ENCODE data around the gene ELP6. TPM values are rescaled to one million over a fixed set of nuclear protein-coding genes. Genes with fewer than 3 reads are reported as not detected.
A peak's percentile ranks its signal among the peaks of the same experiment; 100 is the strongest.
"Not testable (repeated sequence)": the region's sequence is repeated elsewhere in the genome, so short reads cannot be mapped to it uniquely, and the experiment has no call there.

Gene ELP6
- total RNA-seq, 1 donor, result 48.2 TPM

DNA sequence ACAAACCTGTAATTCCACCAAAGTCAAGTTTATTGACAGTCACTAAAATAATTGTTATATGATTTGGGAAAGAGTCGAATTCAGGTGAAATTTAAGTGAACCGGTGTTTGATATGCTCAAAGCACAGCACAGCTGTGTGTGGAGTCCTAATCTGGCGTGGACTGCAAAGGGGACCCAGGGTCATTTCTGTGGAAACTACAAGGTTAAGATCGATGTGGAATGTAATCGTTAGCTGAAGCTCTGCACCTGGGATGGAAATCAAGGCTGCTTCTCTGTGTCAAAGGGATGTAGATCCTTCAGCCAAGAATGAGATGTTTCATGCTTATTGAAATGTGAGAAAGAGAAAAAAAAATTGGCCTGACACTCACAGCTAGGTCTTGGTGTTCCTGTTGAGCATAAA, 1.6 kb upstream of the ELP6 start:
- DNase-seq (ENCODE audit: low read depth in 2 of 3, low spot score in 2 of 3), result no peak

DNA sequence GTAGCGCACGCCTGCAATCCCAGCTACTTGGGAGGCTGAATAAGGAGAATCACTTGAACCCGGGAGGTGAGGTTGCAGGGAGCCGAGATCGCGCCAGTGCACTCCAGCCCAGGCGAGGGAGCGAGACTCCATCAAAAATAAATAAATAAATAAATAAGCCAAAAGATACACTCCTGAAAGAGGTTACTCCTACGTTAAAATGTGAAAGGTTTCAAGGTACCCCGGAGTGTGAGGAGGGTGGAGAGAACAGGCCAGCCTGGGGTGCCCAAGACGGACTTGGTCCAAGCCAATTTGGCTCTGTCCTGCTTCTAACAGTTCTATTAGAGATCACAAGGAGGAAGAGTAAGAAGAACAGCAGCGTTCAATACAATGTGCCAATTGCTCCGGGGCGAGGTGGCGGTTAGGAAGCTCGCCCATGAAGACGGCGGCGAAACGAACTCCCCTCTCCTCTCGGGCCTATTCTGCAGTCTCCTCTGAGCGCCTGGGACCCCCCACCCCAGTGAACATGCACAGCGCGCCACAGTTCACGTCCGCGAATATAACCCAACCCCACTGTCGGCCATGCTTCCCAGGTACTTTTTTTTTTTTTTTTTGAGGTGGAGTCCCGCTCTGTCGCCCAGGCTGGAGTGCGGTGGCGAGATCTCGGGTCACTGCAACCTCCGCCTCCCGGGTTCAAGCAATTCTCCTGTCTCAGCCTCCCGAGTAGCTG, 942 bp downstream of the ELP6 start:
- DNase-seq (ENCODE audit: low read depth in 2 of 3, low spot score in 2 of 3), result peak; percentile 6 to 42 (median 33)

DNA sequence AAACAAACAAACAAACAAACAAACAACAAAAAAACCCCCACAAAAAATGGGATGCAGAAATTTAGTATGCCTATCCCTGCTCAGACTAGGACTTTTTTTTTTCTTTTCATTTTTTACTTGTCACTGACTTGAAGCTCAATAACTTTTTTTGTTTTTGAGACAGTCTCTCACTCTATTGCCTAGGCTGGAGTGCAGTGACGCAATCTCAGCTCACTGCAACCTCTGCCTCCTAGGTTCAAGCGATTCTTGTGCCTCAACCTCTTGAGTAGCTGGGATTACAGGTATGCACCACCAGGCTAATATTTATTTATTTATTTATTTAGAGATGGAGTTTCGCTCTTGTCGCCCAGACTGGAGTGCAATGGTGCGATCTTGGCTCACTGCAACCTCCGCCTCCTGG, 8.2 kb downstream of the ELP6 start:
- not testable (repeated sequence) for DNase-seq (ENCODE audit: low read depth in 2 of 3, low spot score in 2 of 3)

DNA sequence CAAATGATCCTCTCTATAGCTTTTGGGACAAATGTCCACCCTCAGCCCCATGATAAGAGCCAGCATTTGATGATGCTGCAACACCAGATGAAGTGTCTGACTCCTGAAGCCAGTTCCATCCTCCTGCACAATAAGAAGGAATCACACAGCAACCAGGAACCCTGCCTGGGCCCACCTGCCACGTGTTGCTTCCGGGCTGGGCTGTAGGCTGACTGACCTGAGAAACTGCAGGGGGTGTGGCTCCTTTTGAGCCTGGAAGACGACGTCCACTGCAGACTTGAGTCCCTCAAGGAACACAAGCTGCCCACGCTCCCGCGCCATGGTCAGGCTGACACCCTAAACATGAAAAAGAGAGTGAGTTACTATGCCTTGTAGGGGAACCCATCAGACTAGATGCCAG, 9.4 kb downstream of the ELP6 start:
- no peak for DNase-seq (ENCODE audit: low read depth in 2 of 3, low spot score in 2 of 3)

DNA sequence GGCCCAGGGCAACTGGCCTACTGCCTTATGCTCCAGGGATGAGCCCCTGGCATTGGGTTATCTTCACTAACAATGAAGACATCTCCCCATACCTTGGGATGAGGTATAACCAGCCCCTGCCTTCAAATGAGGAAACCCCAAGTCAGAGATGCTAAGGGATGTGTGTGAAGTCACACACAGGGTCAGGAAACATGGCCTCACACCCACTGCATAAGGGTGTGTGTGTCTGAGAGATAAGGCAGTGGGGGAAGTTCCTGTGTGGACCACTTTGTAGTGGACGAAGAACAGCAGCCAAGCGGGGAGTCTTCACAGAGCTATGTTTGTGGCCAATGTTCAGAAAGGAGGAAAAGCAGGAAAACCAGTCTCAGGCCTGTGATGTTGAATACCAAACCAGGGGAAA, 10.5 kb downstream of the ELP6 start:
- peak in 2 of 3 donors; percentile 40 to 70 for DNase-seq (ENCODE audit: low read depth in 2 of 3, low spot score in 2 of 3)

DNA sequence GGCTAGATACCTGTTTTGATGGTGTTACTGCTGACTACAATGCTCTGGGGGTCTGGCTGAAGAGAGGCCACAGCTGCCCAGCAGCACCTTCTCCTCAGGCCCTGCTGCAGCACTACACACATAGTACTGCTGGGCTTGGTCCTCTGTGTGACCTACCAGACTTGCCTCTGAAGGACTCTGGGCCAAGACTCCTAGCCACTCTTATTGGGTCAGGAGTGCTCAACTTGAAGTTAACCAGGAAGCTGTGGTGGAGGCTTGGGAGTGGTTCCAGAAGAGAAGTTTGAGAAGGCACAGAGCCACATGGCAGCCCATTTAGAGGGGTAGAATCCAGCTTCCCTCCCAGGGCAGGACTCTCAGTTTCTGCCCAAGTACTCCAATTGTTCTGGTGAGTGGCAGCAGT, 16.6 kb downstream of the ELP6 start:
- no peak for DNase-seq (ENCODE audit: low read depth in 2 of 3, low spot score in 2 of 3)

DNA sequence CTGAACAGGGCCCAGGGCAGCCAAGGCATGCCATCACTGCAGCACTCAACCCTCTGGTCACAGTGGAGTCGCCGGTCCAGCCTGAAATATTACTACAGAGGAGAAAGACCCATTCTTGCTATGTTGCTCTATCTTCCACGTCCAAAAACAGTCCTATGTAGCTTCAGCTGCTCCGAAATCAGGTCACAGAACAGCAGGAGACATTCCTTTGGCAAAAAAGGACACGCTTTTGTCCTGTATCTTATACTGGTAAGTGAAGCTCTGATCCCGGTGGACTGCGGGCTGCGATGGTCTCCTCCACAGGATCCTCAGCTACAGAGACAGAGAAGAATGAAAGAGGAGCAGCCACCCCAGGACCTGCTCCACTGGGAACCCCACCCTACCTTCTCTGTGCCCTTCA, 17.6 kb downstream of the ELP6 start:
- DNase-seq (ENCODE audit: low read depth in 2 of 3, low spot score in 2 of 3), result no peak

DNA sequence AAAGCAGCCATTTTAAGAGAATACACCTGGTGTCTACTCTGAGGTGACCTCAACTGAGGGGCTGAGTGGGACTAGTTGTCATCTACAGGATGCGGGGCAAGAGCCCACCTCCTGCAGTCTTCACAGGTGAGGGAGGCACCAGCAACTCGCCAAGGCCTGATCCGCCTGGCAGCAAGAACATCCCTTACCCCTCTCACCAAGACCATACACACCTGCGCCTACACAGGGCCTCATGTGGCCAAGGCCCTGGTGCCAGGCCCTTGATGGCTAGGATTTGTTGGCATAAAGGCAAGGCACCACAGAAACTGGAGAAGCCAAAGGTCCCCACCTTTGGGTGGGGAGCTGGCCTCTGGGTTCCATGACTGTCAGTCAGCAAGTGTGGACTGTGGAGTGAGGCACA, 18.4 kb downstream of the ELP6 start:
- no peak for DNase-seq (ENCODE audit: low read depth in 2 of 3, low spot score in 2 of 3)

DNA sequence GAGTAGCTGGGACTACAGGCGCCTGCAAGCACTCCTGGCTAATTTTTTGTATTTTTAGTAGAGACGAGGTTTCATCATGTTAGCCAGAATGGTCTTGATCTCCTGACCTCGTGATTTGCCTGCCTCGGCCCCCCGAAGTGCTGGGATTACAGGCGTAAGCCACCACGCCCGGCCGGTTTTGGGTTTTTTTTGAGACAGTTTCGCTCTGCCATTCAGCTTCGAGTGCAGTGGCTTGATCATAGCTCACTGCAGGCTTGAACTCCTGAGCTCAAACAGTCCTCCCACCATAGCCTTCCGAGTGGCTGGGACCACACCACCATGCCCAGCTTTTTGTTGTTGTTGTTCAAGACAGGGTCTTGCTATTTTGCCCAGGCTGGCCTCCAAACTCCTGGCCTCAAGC, 21.7 kb downstream of the ELP6 start:
- no peak for DNase-seq (ENCODE audit: low read depth in 2 of 3, low spot score in 2 of 3)

DNA sequence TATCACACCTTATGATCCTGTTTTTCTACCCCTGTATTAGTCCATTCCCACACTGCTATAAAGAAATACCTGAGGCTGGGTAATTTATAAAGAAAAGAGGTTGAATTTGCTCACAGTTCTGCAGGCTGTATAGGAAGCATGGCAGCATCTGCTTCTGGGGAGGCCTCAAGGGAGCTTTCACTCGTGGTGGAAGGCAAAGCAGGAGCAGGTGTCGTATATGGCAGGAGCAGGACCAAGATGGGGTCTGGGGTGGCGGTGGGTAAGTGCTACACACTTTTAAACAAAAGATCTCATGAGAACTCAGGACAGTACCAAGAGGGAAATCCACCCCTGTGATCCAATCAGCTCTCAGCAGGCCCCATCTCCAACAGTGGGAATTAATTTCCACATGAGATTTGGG, 22.3 kb downstream of the ELP6 start:
- DNase-seq (ENCODE audit: low read depth in 2 of 3, low spot score in 2 of 3), result no peak

DNA sequence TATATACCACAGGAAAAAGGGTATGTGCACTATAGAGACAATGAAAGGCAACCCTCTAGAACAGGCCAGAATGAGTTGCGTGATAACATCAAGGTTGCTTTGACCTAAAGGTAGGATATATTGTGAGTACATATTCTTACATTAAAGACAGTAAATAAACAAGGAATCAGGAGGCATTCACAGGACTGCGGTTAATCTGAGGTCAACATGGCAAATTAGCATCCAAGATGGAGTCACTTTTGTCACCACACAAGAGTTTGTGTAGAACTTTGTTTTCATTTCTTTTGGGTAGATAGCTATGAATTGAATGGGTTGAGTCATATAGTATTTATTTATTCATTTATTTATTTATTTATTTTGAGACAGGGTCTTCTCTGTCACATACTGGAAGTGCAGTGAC, 26.2 kb downstream of the ELP6 start:
- no peak for DNase-seq (ENCODE audit: low read depth in 2 of 3, low spot score in 2 of 3)

DNA sequence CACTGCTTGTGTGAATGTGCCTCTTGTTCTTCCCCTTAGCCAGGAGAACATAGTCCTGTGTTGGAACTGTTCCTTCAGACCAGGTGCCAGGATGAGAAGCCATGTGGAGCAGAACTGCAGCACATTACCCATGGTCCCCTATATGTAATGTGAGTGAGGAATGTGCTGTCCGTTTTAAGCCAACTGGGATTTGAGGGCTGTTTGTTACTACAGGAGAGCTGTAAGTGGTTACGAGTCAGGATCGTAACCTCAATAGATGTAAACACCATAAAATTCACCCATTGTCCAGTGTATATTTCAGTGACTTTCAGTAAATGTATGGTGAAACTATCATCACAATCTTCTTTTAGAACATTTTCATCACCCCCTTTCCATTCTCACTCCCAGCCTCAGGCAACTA, 27.7 kb downstream of the ELP6 start:
- DNase-seq (ENCODE audit: low read depth in 2 of 3, low spot score in 2 of 3), result no peak

DNA sequence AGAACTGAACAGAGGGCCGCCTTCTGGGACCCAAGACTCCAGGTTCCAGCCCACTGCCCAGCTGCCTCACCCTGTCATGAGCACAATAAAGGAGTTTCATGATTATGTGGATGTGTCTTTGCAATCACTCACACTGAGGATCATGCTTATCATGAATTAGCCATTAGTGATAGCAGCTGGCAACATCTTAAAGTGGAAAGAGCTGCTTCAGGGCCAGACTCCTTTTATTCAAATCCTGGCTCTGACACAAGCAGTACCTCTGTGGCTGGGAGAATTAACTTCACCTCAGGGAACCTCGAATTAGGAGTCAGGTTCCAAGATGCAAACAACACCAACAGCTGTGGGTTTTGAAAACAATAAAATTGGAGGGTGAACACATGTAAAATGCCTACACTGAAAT, 31.1 kb downstream of the ELP6 start:
- no peak for DNase-seq (ENCODE audit: low read depth in 2 of 3, low spot score in 2 of 3)

DNA sequence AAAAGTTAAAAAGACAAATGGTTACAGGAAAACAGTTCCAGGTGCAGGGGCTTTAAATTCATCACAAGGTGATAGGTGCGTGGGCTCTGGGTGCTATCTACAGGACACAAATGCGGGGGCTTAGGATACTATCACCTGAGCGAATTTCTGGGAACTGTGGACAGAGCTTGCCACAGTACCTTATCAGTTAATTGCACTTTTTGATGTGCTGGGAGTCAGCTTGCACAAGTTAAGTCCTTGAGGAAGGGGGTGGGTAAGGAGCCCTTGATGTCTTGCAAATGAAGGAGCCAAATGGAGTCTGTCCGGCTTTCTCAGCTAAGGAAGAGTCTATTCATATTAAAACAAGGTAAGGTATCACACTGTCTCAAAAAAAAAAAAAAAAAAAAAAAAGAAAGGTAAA, 31.7 kb downstream of the ELP6 start:
- DNase-seq (ENCODE audit: low read depth in 2 of 3, low spot score in 2 of 3), result not testable (repeated sequence)

DNA sequence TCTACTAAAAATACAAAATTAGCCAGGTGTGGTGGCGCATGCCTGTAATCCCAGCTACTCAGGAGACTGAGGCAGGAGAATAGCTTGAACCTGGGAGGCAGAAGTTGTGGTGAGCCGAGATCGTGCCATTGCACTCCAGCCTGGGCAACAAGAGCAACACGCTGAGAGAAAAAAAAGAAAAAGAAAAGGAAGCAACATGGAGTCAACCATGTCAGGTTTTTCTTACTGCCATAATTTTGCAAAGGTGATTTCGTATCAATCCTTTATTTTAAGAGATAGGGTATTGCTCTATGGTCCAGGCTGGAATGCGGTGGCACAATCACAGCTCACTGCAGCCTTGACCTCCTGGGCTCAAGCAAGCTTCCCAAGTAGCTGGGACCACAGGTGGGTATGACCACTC, 33.2 kb downstream of the ELP6 start:
- not testable (repeated sequence) for DNase-seq (ENCODE audit: low read depth in 2 of 3, low spot score in 2 of 3)

DNA sequence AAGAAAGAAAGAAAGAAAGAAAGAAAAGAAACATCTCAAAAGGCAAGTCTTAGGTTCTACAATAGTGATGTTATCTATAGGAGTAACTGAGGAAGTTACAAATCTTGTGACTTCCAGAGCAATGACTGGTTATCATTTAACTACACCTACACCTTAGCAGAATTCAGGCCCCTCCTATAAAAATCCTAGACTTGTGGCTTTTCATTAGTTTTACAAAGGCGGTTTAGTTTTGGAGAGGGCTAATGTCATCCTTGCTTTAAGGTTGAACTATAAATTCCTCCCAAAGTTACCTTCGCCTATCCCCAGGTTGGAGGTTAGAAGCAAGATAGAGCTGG, 33.7 kb downstream of the ELP6 start:
- DNase-seq (ENCODE audit: low read depth in 2 of 3, low spot score in 2 of 3), result no peak

DNA sequence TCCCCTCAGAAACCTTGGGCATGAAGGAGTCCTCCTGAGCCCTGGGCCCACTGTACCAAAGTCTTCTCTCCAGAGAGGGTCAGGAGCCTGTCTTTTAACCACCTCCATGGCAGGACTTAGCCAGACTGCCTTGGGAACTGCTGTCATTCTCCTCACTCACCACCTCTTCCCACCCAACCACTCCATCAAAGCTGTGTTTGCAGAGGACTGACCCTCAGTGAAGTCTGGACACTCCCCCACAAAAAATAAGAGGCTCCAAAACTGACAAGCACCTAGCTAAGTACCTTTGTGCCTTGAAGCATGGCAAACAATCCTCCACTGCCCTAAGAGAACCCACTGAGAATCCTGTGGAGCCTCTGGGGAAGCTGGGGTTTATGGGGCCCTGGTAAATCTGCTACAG, 35.5 kb downstream of the ELP6 start:
- DNase-seq (ENCODE audit: low read depth in 2 of 3, low spot score in 2 of 3), result no peak

DNA sequence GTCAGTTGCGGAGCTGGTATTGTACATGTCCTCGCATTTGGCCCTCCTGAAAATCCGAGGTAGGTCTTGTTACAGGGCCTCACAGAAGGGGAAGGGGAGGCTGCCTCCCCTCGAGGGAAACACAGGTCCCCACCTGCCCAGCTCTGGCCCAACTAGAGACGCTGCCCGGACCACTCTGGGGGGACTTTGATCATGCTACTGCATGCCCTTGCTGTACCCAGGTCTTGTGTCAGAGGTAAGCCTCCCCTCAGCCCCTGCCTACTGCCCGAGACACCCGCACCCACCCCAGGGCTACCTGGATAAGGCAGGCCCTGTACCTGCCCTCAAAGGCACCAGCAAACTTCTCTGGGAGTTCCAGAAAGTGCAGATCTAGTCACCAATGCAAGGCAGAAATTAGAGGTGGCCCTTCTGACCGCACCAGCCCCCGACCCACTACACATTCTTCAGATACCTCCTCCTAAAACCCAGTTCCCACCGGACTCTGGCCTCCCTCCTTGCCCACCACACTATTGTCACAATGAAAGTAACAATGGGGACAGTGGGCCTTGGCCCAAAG, 36.8 kb downstream of the ELP6 start:
- no peak for DNase-seq (ENCODE audit: low read depth in 2 of 3, low spot score in 2 of 3)

DNA sequence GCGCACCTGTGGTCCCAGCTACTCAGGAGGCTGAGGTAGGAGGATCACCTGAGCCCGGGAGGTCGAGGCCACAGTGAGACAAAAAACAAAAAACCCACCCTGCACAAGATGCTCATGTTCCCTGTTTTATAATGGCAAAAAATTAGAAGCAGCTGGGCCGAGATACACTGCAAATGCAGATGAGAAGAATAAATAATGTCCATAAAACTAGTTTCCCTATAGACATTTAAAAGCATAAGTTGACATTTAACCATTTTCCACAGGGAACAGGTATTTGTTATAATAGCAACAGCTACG, 37.2 kb downstream of the ELP6 start:
- no peak for DNase-seq (ENCODE audit: low read depth in 2 of 3, low spot score in 2 of 3)

DNA sequence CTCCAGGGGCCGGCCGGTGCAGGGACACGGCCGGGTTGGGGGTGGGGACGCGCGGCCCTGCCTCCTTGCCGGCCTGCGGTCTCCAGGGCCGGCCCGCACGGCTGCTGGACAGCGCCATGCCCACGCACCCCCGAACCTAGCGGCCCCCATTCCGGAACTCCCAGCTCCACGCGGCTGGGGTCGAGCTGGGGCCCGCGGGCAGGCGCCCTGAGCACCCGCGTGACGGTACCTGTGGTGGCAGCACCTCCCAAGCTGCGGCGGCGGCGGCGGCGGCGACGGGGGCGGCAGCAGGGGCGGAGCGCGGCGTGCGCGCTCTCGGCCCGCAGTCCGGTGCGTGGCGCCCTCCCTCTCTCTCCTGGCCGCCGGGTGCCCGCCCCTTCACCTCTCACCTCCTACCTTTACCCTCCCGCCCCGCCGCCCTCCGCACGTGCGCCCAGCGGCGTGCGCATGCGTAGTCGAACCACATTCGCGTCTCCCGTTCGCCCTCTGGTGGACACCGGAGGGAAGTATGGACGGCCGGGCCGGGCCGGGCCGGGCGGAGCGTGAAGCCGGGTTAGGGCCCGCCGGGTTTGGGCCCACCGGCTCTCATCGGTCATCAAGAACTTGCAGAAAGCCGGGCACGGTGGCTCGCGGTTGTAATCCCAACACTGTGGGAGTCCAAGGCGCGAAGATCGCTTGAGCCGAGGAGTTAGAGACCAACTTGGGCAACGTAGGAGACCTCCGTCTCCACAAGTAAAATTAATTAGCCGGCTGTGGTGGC, 37.8 kb downstream of the ELP6 start, which contains the start of gene SCAP:
Gene SCAP, minus strand, starts transcription at position 372 of the 760 bp plus-strand sequence. CDS start 32,948 bp downstream, outside the sequence.
- DNase-seq (ENCODE audit: low read depth in 2 of 3, low spot score in 2 of 3), result peak; percentile 89 to 99 (median 90)

DNA sequence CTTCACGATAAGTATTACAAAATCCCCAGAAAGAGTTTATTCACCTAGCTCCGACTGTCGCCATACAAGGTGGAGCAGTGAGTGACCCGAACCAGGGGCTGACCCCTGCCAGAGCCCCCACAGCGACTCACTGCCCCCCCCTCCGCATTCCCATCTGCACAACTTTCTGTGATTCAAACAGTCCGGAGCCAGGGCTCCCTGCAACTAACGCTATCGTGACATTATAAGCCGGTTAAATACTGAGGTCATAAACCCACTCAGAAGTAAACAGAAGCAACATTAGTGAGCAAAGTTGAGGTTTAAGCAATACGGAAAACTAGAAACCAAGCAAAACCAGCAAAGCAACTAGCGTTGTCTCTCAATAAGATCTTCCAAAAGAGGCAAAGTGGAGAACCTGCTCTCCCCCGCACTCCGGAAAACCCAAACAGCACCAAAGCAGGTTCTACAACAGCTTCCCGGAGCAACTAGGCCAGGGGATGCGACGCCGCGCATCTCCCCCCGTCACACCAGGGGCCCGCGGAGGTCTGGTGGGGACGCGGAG, 38.4 kb downstream of the ELP6 start:
- DNase-seq (ENCODE audit: low read depth in 2 of 3, low spot score in 2 of 3), result peak in 1 of 3 donors; percentile 39

DNA sequence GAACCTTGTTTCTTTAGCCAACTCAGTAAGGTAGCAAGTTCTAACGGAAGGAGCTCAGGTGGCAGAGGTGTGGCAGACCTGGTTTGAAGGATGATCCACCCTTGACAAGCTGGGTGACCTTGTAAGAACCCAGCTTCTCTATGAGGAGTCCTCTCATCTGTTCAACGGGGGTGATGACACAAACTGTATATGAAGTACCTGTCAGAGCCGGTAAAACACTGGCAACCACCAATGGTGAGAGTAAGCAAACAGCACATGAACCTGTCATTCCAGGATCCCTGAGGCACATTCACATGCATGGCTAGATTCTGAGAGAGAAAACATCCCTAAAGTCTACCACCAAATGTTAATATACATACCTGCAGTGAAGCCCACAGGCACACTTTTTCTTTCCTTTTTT, 40.1 kb downstream of the ELP6 start:
- no peak for DNase-seq (ENCODE audit: low read depth in 2 of 3, low spot score in 2 of 3)

All from hematopoietic multipotent progenitor cell (in vitro differentiated cells).